Endothelial cell of umbilical vein (primary cell): ENCODE measurements around the gene ABHD10. TPM values are rescaled to one million over a fixed set of nuclear protein-coding genes. Genes with fewer than 3 reads are reported as not detected.
A peak's percentile ranks its signal among the peaks of the same experiment; 100 is the strongest.

Experiments
- Bru-seq: library from RNA; stranded (reverse); fragments of 400-500 nt; gene quantifications from one replicate; lab custom pipeline; 2021; lab: Mats Ljungman, UMichigan
- BruChase-seq, 2 experiments: library from RNA; stranded (reverse); fragments of 400-500 nt; gene quantifications; one replicate each; lab custom pipeline; 2021; lab: Mats Ljungman, UMichigan
- BruUV-seq: library from RNA; stranded (reverse); fragments of 400-500 nt; replicated peaks from 2 replicates; lab custom pipeline; 2021; lab: Mats Ljungman, UMichigan
- CTCF ChIA-PET: fragments of 300-600, 350-600 bp; sonication (Branson Sonifier 250); formaldehyde crosslinking; loops from one replicate; lab custom pipeline; 2021; ENCODE audit warnings: antibody characterized with exemption, inconsistent platforms; lab: Charles Lee
- POLR2A ChIA-PET: fragments of 300-600, 350-600 bp; sonication (Branson Sonifier 250); formaldehyde crosslinking; loops from one replicate; lab custom pipeline; 2021; ENCODE audit warnings: antibody characterized with exemption, inconsistent platforms; lab: Charles Lee
- DNase-seq: peaks from one replicate; pipeline ENCODE4 v3.0.0-alpha.2; 2011; ENCODE audit warnings: low read depth, low spot score
- FAIRE-seq: peaks from 2 replicates; lab custom pipeline; 2011; peaks lifted over from hg19 to GRCh38; lab: Jason Lieb, UNC
- H2AFZ ChIP-seq: 2 replicates; pipeline ENCODE4 v1.6.0; 2012; ENCODE audit warnings: low read depth, low read length, control low read depth, inconsistent platforms
- H3K27ac ChIP-seq: 2 replicates; pipeline ENCODE4 v1.5.1; 2011; ENCODE audit warnings: low read depth, mild to moderate bottlenecking, control low read depth, low read length, moderate library complexity; ENCODE audit not compliant: insufficient read depth
- H3K27me3 ChIP-seq, 2 experiments: 2 replicates each; pipeline versions ENCODE4 v1.6.0 to v1.6.1; 2011; ENCODE audit warnings: low read length in 2 of 2, mixed read lengths in 1 of 2; ENCODE audit not compliant: control insufficient read depth in 2 of 2, insufficient read depth in 2 of 2
- H3K36me3 ChIP-seq, 2 experiments: 2 replicates in 1 of 2; 3 replicates in 1 of 2; pipeline ENCODE4 v1.5.1; 2011; ENCODE audit warnings: low read length in 2 of 2, mild to moderate bottlenecking in 1 of 2, moderate library complexity in 1 of 2; ENCODE audit not compliant: control insufficient read depth in 2 of 2, insufficient read depth in 2 of 2; ENCODE audit errors: extremely low read depth in 1 of 2
- H3K4me1 ChIP-seq: 3 replicates; pipeline ENCODE4 v1.5.1; 2011; ENCODE audit warnings: mild to moderate bottlenecking, low read length; ENCODE audit not compliant: control insufficient read depth, insufficient read depth; ENCODE audit errors: extremely low read depth
- H3K4me2 ChIP-seq: 2 replicates; pipeline ENCODE4 v1.6.1; 2011; ENCODE audit warnings: low read length, control low read depth, mixed read lengths; ENCODE audit not compliant: insufficient read depth
- H3K4me3 ChIP-seq, 3 experiments: fragments of 200-600 bp in 1 of 3; sonication (generic), shearing (Covaris generic) in 1 of 3; replicated peaks in 1 of 3; 2 replicates each; pipeline ENCODE4 v1.5.1; 2011 to 2016; ENCODE audit warnings: control low read depth in 3 of 3, low read length in 3 of 3, mild to moderate bottlenecking in 2 of 3, inconsistent platforms in 1 of 3, low read depth in 1 of 3, moderate library complexity in 1 of 3; ENCODE audit not compliant: insufficient read depth in 1 of 3
- H3K79me2 ChIP-seq: 2 replicates; pipeline ENCODE4 v1.6.0; 2012; ENCODE audit warnings: low read length, inconsistent platforms; ENCODE audit not compliant: control insufficient read depth, insufficient read depth
- H3K9ac ChIP-seq: replicated peaks from 2 replicates; pipeline ENCODE3; 2011; ENCODE audit warnings: low read length, control low read depth; ENCODE audit not compliant: insufficient read depth; ENCODE audit errors: extremely low read depth
- H3K9me1 ChIP-seq: replicated peaks from 3 replicates; pipeline ENCODE4 v1.6.0; 2011; ENCODE audit warnings: mild to moderate bottlenecking, low read length; ENCODE audit not compliant: control insufficient read depth, insufficient read depth; ENCODE audit errors: extremely low read depth
- H3K9me3 ChIP-seq: replicated peaks from 2 replicates; pipeline ENCODE4 v1.5.1; 2012; ENCODE audit warnings: low read length, inconsistent platforms; ENCODE audit not compliant: control insufficient read depth, insufficient read depth
- H4K20me1 ChIP-seq: replicated peaks from 2 replicates; pipeline ENCODE3; 2011; ENCODE audit warnings: mild to moderate bottlenecking, low read length; ENCODE audit not compliant: control insufficient read depth, insufficient read depth; ENCODE audit errors: extremely low read depth
- CTCF ChIP-seq, 2 donors: IDR thresholded peaks; 1 replicate in 1 of 2; 2 replicates in 1 of 2; pipeline ENCODE4 v1.5.1; 2011; ENCODE audit warnings: low read length in 2 of 2, mild to moderate bottlenecking in 2 of 2, moderate library complexity in 2 of 2, control low read depth in 1 of 2, inconsistent platforms in 1 of 2, low read depth in 1 of 2; ENCODE audit not compliant: insufficient read depth in 1 of 2; ENCODE audit errors: extremely low read depth in 1 of 2
- GATA2 ChIP-seq: IDR thresholded peaks from 2 replicates; pipeline ENCODE4 v1.7.0; 2011; ENCODE audit warnings: low read depth, mild to moderate bottlenecking, moderate library complexity, mixed read lengths, low read length; ENCODE audit not compliant: insufficient read length, insufficient read depth
- MAX ChIP-seq: IDR thresholded peaks from 2 replicates; pipeline ENCODE4 v1.6.1; 2011; ENCODE audit not compliant: insufficient read depth, insufficient read length
- POLR2A ChIP-seq: IDR thresholded peaks from 2 replicates; pipeline ENCODE4 v1.6.1; 2012; ENCODE audit warnings: low read depth, mild to moderate bottlenecking, control low read depth, low read length
- POLR2AphosphoS5 ChIP-seq: IDR thresholded peaks from 2 replicates; pipeline ENCODE4 v1.6.1; 2012; ENCODE audit warnings: low read depth, mild to moderate bottlenecking, control low read depth, low read length, moderate library complexity; ENCODE audit not compliant: insufficient read depth
- dilution Hi-C: fragments of 300-500 bp; cut with MboI; formaldehyde crosslinking; loops from one replicate; pipeline ENCODE4 v1.15.0; 2019; ENCODE audit warnings: low sequenced_read_pairs; ENCODE audit not compliant: extremely low pct_ligation_motif_present
- intact Hi-C: fragments of 100-400 bp; cut with micrococcal nuclease; formaldehyde crosslinking; loops from one replicate; pipeline ENCODE4 v1.10.0; 2022
- long read RNA-seq: library from polyadenylated mRNA; stranded (forward); transcript quantifications from one replicate; pipeline ENCODE4 v2.0.0, GENCODE V29; 2021
- polyA minus RNA-seq, 3 experiments: library from RNA; depleted of rRNA, polyadenylated mRNA; stranded (reverse); fragments of >200 nt; gene quantifications; 1 replicate in 1 of 3; 2 replicates in 2 of 3; pipeline ENCODE4 v1.2.3, GENCODE V29; 2011
- polyA plus RNA-seq, 4 experiments: library from polyadenylated mRNA; depleted of rRNA in 3 of 4; stranded (reverse) in 3 of 4; unstranded in 1 of 4; fragments of >200 nt; gene quantifications; 2 replicates each; pipeline versions ENCODE4 v1.2.1 to v1.2.3, GENCODE V29; 2011 to 2012; ENCODE audit warnings: missing spikeins in 1 of 4
- total RNA-seq: library from RNA; stranded (reverse); gene quantifications from 2 replicates; pipeline ENCODE4 v1.2.3, GENCODE V29; 2021

Gene ABHD10
- total RNA-seq, result 26.2 and 37.0 TPM in 2 replicates
- 8.9 and 10.0 TPM in 2 replicates for polyA plus RNA-seq
- polyA plus RNA-seq (2011; cell fraction: cytosol; rRNA removed), result 14.8 and 17.3 TPM in 2 replicates
- 19.6 and 20.6 TPM in 2 replicates for polyA plus RNA-seq (2011; cell fraction: nucleus; rRNA removed)
- polyA plus RNA-seq (2012), result 26.8 and 33.5 TPM in 2 replicates
- 15.7 and 20.7 TPM in 2 replicates for polyA minus RNA-seq
- polyA minus RNA-seq (2011; cell fraction: cytosol; rRNA and poly(A)+ RNA removed), result 22.8 TPM
- 12.6 and 18.0 TPM in 2 replicates for polyA minus RNA-seq (2011; cell fraction: nucleus; rRNA and poly(A)+ RNA removed)
- Bru-seq, nascent RNA, result percentile 86 among the genes with signal in this experiment
- BruChase-seq, experiment 1, labeled RNA remaining after a 6-hour chase, result percentile 74 among the genes with signal in this experiment
- percentile 76 among the genes with signal in this experiment for BruChase-seq, experiment 2, labeled RNA remaining after a 2-hour chase
- long read RNA-seq, transcript ABHD10-201 (5 exons, 2,590 nt), result major isoform, 71 of 82 reads
- long read RNA-seq, partial matches to known transcripts, result 1 of 82 reads
- long read RNA-seq, other reads (novel, unspliced or antisense), result 6 of 82 reads

- BruUV-seq, result TSS peak; percentile 85
- intact Hi-C loops, result no loop called here
- H3K79me2 ChIP-seq, result peaks cover 39% of the 10 kb centered on the region
- FAIRE-seq, result peak; percentile 96
- peaks cover 2 to 15% of the 10 kb centered on the region in 2 experiments for H3K36me3 ChIP-seq
- DNase-seq, result peak; percentile 99
- peak within 1 kb of the TSS; percentile 77 for H2AFZ ChIP-seq
- no peaks in the 10 kb centered on the region for H3K9me3 ChIP-seq
- peak within 1 kb of the TSS; percentile 80 to 96 (median 96) for H3K4me3 ChIP-seq
- H3K4me2 ChIP-seq, result peak within 1 kb of the TSS; percentile 93
- peak within 1 kb of the TSS; percentile 33 for H3K27ac ChIP-seq
- peaks cover 21% of the 10 kb centered on the region for H3K4me1 ChIP-seq
- H3K27me3 ChIP-seq, result no peaks in the 10 kb centered on the region
- CTCF ChIA-PET, result interaction anchor here (0.6 to 6.3 kb wide), 23 partner anchors 8 to 310 kb away, joined by 3 to 50 read pairs (median 6); partner anchors contain the start of genes PHLDB2 and TAGLN3
- peak; percentile 88 for TF ChIP-seq POLR2AphosphoS5
- TF ChIP-seq POLR2A, result peak; percentile 90
- peak; percentile 28 for TF ChIP-seq MAX
- TF ChIP-seq CTCF (IDR thresholded peaks at IDR 0.05; ENCODE audit: extremely low read depth in 1 of 2, insufficient read depth in 1 of 2, low read depth in 1 of 2, low read length in 2 of 2), result no peak
- no peak for TF ChIP-seq GATA2
- no peaks in the 10 kb centered on the region for H3K9me1 ChIP-seq
- H4K20me1 ChIP-seq, result no peaks in the 10 kb centered on the region
- POLR2A ChIA-PET, result interaction anchor here (0.6 to 1.7 kb wide), 7 partner anchors 11 to 1152 kb away, joined by 3 to 8 read pairs (median 4); no protein-coding TSS in a partner anchor
- peak within 1 kb of the TSS; percentile 75 for H3K9ac ChIP-seq
- dilution Hi-C loops, result no loop called here
These were observed at the start of gene ABHD10 for GRCh38 chr3:111978583-111979433. Gene ABHD10 (plus strand): TSS chr3:111979026. CDS start chr3:111979062, 36 bp downstream.
